DMS153 treated with DMSO at 0.1 percent for 48 hours (cell line): ENCODE results near the gene ABCC1.

ENCODE experiments used
- DNase-seq: peaks from one replicate; lab custom pipeline; 2025; ENCODE audit not compliant: unreplicated experiment; lab: John Stamatoyannopoulos, UW

Gene ABCC1

GRCh38 chr16:16038950-16039349 is 89.5 kb downstream of the ABCC1 start:
- no peak for DNase-seq

- no peak for DNase-seq
Measured at GRCh38 chr16:16041196-16041892, 91.9 kb downstream of the ABCC1 start.

DNA sequence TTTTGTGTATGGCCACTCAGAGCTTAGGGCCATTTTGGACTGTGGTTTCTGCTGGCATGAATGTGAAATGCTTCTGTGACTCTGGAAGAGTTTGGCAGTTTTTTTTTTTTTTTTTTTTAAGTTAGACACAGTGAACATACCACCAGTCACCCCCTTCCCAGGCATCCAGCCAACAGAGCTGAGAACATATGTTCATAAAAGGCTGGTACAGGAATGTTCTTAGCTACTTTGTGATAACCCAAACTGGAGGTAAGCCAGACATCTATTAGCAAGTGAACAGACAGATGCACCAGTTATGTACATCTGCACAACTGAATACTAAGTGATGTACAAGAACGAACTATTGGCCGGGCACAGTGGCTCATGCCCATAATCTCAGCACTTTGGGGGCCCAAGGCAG is 92.7 kb downstream of the ABCC1 start:
- DNase-seq, result no peak

DNA sequence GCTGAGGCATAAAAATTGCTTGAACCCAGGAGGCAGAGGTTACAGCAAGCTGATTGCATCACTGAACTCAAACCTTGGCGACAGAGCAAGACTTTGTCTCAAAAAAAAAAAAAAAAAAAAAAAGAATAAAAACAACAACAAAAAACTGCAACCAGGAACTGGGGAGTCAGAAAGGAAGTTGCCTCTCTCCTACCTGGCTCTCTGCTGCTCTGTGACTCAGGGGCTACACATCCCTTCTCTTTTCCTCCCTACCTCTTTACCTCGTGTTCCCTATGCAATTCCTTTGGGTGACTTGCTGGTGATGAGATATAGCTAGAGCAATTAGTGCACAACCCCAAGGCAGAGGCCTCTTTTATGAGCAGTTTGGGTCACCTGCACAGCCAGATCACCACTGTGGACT is 95.9 kb downstream of the ABCC1 start:
- DNase-seq, result no peak

DNA sequence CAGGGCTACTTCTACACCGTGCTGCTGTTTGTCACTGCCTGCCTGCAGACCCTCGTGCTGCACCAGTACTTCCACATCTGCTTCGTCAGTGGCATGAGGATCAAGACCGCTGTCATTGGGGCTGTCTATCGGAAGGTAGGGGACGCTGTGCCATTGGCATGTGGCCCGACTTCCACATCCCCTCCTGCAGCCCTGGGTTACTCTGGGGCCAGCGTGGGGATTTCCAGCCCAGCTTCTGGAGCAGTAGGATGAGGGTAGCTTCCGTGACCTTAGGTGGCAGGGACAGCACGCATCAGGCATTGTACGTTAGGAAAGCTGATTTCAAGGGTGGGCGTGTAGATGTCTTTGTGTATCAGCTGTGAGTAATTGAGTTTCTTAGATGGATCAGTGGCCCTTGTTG is 96.5 kb downstream of the ABCC1 start:
- DNase-seq, result no peak

- DNase-seq, result no peak
Measured at GRCh38 chr16:16047761-16048160, 98.3 kb downstream of the ABCC1 start.

GRCh38 chr16:16048904-16049582 is 99.6 kb downstream of the ABCC1 start:
- DNase-seq, result no peak

- no peak for DNase-seq
Measured at GRCh38 chr16:16050106-16050505, 100.7 kb downstream of the ABCC1 start.

DNA sequence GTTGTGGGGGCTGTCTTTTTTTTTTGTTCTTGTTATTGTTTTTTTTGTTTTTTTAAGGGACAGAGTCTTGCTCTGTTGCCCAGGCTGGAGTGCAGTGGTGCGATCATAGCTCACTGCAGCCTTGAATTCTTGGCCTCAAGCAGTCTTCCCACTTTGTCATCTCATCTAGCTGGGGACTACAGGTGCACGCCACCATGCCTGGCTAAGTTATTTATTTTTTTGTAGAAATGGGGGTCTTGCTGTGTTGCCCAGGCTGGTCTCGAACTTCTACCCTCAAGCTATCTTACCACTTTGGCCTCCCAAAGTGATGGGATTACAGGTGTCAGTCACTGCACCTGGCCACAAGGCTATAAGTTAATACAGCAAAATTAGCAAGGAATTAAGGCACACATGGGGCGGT is 101.7 kb downstream of the ABCC1 start:
- DNase-seq, result no peak

DNA sequence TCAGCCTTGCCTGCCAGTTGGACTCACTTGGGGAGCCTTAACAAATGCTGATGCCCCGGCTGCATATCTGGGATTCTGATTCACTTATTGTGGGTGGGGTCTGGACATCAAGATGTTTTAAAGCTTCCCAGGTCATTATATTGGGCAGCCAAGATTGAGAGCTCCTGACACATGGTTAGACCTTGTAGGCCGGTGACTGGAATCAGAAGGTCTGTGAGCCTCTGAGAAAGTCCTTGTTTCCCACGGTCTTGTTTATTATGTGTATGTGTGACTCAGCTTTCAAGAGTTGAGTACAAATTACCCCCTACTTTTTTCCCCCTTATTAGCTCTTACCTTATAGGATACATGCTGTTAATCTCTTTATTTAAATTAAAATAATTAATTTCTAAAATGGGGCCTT is 103.5 kb downstream of the ABCC1 start:
- no peak for DNase-seq

- no peak for DNase-seq
Measured at GRCh38 chr16:16057102-16057501, 107.7 kb downstream of the ABCC1 start.

DNA sequence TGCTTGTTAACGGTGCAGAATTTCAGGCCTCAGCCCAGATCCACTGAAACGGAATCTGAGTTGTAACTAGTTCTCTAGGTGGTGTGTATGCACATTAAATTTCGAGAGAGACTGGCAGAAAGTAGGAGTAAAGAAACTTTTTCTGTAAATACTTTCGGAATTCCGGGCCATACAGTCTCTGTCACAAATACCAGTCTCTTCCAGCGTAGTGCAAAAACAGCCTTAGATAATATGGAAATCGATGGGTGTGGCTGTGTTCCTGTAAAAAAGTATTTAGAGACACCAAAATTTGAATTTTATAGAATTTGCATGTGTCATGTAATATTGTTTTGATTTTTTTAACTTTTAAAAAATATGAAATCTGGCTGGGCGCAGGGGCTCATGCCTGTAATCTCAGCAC is 109.7 kb downstream of the ABCC1 start:
- no peak for DNase-seq

DNA sequence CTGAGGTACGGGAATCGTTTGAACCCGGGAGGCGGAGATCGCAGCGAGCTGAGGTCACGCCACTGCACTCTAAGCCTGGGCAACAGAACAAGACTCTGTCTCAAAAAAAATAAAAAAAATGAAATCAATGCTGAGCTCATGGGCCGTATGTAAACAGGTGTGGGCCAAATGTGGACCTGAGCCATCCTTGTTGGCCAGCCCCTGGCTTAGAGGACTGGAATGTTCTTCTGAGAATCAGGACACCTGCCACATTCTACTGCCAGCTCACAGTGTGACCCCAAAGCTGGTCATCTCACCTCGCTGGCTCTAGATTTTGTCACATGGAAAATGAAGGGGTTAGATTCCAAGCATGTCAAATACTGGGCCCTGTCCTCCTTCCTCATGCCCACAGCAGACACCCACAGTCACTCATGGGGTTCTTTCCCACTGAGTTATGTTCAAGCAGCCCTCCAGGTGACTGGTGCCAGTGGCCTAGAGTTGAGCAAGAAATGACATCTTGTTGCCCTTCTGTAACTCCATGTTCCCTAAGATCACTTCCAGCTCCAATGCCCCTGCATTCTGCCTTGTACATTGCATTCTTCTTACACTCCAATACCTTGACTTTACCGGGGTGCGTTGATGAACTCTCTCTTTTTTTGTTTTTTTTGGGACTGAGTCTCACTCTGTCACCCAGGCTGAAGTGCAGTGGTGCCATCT is 110.6 kb downstream of the ABCC1 start:
- DNase-seq, result no peak

DNA sequence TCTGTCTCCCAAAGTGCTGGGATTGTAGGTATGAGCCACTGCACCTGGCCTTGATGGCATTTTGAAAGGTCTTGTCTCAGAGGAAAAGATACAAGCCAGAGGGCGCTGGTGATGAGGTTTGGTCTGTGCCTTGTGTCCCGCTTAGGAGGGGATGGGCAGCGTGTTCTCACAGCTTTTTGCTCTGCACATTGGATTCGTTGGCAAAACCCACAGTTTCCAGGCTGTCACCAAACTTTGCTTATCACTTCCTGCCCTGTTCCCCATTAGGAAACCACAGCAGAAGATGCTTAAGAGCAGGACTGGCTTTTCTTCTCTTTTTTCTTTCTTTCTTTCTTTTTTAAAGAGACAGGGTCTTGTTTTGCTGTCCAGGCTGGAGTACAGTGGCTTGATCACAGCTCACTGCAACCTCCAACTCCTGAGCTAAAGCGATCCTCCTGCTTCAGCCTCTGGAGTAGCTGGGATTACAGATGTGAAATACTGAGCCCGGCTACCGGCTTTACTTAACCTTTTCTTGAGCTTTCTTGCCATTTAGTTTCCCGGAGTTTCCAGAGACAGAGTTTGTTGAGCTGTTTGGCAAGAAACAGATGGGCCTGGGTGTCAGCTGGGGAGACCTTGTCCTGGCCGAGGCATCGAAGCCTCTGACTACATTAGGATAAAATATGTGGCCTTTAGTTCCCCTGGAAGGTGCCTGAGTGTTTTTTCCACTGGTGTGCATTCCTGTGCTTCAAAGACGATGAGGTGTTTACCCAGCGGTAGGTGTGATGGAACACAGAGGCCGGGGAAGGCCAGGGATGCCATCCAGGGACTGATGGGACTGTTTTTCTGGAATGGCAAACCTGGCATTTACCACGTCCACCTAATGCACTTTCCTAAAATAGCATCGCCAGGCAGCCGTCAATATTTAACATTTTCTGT is 112.9 kb downstream of the ABCC1 start:
- DNase-seq, result no peak

GRCh38 chr16:16063683-16064082 is 114.3 kb downstream of the ABCC1 start:
- DNase-seq, result no peak

GRCh38 chr16:16064874-16065384 is 115.5 kb downstream of the ABCC1 start:
- no peak for DNase-seq

DNA sequence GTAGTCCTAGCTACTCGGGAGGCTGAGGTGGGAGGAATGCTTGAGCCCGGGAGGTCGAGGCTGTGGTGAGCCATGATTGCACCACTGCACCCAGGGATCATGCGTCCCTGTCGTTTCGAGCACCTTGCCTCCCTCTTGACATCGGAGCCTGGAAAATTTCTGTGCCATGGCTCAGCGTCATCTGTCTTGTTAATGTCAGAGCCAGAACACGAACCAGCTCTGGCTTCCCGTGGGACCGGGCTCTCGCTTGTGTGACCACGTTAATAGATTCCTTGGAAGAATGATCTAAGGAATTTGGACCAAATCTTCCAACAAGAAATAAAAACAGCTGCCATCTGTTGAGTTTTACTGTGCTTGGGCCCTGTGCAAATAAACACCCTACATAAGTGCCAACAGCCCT is 117.7 kb downstream of the ABCC1 start:
- no peak for DNase-seq

DNA sequence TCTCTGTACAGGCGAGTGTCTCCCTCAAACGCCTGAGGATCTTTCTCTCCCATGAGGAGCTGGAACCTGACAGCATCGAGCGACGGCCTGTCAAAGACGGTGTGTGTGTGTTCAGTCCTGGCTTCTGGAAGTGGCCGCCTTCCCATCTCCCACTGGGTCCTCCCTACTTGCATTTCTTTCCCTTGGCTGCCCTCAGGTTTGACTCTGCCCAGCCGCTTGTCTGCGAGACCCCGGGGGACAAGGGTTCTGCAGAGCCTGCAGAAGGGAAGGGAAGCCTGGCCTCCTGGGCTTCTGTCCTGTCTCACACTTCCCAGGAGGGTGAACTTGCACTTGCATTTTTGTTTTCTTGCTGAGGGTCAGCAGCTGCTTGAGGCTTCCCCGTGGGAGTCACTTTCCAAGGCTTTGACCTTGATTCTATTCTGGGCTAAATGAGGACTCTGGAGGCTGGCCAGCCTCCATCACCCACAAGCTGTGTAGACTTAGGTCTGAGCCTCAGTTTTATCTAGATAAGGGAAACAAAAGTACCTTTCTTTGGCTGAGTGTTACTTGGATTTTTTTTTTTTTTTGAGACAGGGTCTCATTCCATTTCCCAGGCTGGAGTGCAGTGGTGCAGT is 122.3 kb downstream of the ABCC1 start:
- no peak for DNase-seq

DNA sequence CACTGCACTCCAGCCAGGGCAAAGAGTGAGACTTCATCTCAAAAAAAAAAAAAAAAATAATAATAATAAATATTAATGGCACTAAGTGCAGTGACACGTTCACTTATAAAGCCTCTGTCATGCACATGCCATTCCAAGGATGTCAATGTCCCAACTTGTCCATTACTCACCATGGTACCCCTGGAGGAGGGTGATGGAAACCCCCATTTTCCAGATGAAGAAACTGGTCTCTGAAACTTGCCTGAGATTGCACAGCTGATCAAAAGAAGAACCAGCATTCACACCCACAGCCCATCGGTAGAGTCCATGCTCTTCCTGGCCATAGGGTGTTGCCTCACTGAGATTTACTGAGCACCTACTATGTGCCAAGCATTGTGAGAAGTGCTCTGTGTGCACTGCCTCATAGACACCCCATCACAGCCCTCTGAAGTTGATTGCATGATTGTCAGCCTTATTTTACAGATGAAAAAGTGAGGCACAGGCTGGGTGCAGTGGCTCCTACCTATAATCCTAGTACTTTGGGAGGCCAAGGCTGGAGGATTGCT is 123.7 kb downstream of the ABCC1 start:
- no peak for DNase-seq
